Left lobe of liver (tissue), 2 donors: ENCODE measurements around the gene TMIGD2. TPM values are rescaled to one million over a fixed set of nuclear protein-coding genes. Genes with fewer than 3 reads are reported as not detected.
A peak's percentile ranks its signal among the peaks of the same experiment; 100 is the strongest.
"Not testable (repeated sequence)": the region's sequence is repeated elsewhere in the genome, so short reads cannot be mapped to it uniquely, and the experiment has no call there.

Source experiments
- ATAC-seq: fragments of 200-7000 bp; cut with Tn5 transposase; one replicate; pipeline ENCODE4 v1.9.1; 2020; ENCODE audit warnings: mild to moderate bottlenecking, moderate library complexity
- DNase-seq: peaks from one replicate; pipeline ENCODE4 v3.0.0-alpha.2; 2020; ENCODE audit warnings: low spot score
- total RNA-seq: library from RNA; stranded (reverse); gene quantifications from one replicate; pipeline ENCODE4 v1.2.1, GENCODE V29; 2021
- donor health status: DM: no; HTN: no; CAD: no; lungs with moderate emphysema.
- donor health status: DM: no; HTN: yes; CAD: no.

Gene TMIGD2
- 0.25 TPM for total RNA-seq

GRCh38 chr19:4302243-4302640 is at the start of gene TMIGD2:
Gene TMIGD2, minus strand, starts transcription at chr19:4302389. Its CDS starts 4 bp downstream, at chr19:4302385.
- DNase-seq = no peak
- no peak for ATAC-seq

GRCh38 chr19:4350726-4351125 is 48.5 kb upstream of the TMIGD2 start:
- no peak for DNase-seq
- ATAC-seq = no peak

- ATAC-seq (no peak), DNase-seq (no peak)
Measured at GRCh38 chr19:4350111-4350510, 47.9 kb upstream of the TMIGD2 start.

GRCh38 chr19:4349225-4349624 is 47.0 kb upstream of the TMIGD2 start:
- not testable (repeated sequence) for DNase-seq, ATAC-seq

- ATAC-seq (no peak), DNase-seq (no peak)
Measured at GRCh38 chr19:4347521-4347920, 45.3 kb upstream of the TMIGD2 start.

- DNase-seq (no peak), ATAC-seq (no peak)
Measured at GRCh38 chr19:4346020-4346383, 43.8 kb upstream of the TMIGD2 start.

GRCh38 chr19:4345342-4346019 is 43.3 kb upstream of the TMIGD2 start:
- ATAC-seq (peak; percentile 32), DNase-seq (peak; percentile 92)

- ATAC-seq = peak; percentile 73
- DNase-seq = peak; percentile 95
Measured at GRCh38 chr19:4343370-4344307, 41.5 kb upstream of the TMIGD2 start, which contains the start of gene MPND. Gene MPND, plus strand, starts transcription at chr19:4343562. Its CDS starts 32 bp downstream, at chr19:4343594.

GRCh38 chr19:4342615-4343369 is 40.6 kb upstream of the TMIGD2 start:
- DNase-seq (peak; percentile 99), ATAC-seq (peak; percentile 73)

- DNase-seq (no peak), ATAC-seq (no peak)
Measured at GRCh38 chr19:4342314-4342614, 40.1 kb upstream of the TMIGD2 start.

GRCh38 chr19:4338441-4339355 is 36.5 kb upstream of the TMIGD2 start, which contains the start of gene STAP2:
Gene STAP2, minus strand, starts transcription at chr19:4338827. Its CDS starts 74 bp downstream, at chr19:4338753.
- DNase-seq (peak; percentile 77), ATAC-seq (peak; percentile 45)

- DNase-seq (peak; percentile 77), ATAC-seq (peak; percentile 28)
Measured at GRCh38 chr19:4337906-4338440, 35.8 kb upstream of the TMIGD2 start.

- no peak for DNase-seq
- ATAC-seq = no peak
Measured at GRCh38 chr19:4334929-4335570, 32.9 kb upstream of the TMIGD2 start.

GRCh38 chr19:4329858-4330257 is 27.7 kb upstream of the TMIGD2 start:
- ATAC-seq (no peak), DNase-seq (no peak)

- not testable (repeated sequence) for ATAC-seq, DNase-seq
Measured at GRCh38 chr19:4328991-4329681, 26.9 kb upstream of the TMIGD2 start.

- peak; percentile 68 for DNase-seq
- ATAC-seq = peak; percentile 79
Measured at GRCh38 chr19:4328243-4328990, 26.2 kb upstream of the TMIGD2 start.

GRCh38 chr19:4327877-4328242 is 25.7 kb upstream of the TMIGD2 start:
- ATAC-seq (no peak), DNase-seq (no peak)

- no peak for ATAC-seq
Measured at GRCh38 chr19:4327252-4327876, 25.2 kb upstream of the TMIGD2 start.

More at GRCh38 chr19:4327252-4327876, 25.2 kb upstream of the TMIGD2 start:
- no peak for DNase-seq
